Measurements from ENCODE around the gene CLK4. TPM values are rescaled to one million over a fixed set of nuclear protein-coding genes. Genes with fewer than 3 reads are reported as not detected.

The CLK4 gene
- total RNA-seq, 4 donors from 2014 or later: 23.6 to 72.3 (median 39.7) TPM

GRCh38 chr5:178612299-178612698 is 14.6 kb downstream of the CLK4 start:
- H3K27ac ChIP-seq: no peak overlapping the region
- intact Hi-C loops (cut with DNase I; ENCODE audit: low total_unique reads): no loop called here
- H3K4me1 ChIP-seq: no peaks in the 10 kb centered on the region
- H3K27me3 ChIP-seq: no peaks in the 10 kb centered on the region
- H3K36me3 ChIP-seq: no peaks in the 10 kb centered on the region
- TF ChIP-seq POLR2A (IDR thresholded peaks at IDR 0.05) (no peak), CTCF (IDR thresholded peaks at IDR 0.05) (no peak)
- no peak for DNase-seq
- no peak overlapping the region for H3K4me3 ChIP-seq
- H3K9me3 ChIP-seq: no peaks in the 10 kb centered on the region

GRCh38 chr5:178606269-178606668 is 20.6 kb downstream of the CLK4 start:
- intact Hi-C loops (cut with DNase I; ENCODE audit: low total_unique reads): no loop called here
- TF ChIP-seq CTCF (IDR thresholded peaks at IDR 0.05): no peak
- TF ChIP-seq POLR2A (IDR thresholded peaks at IDR 0.05): no peak
- no peak for DNase-seq
- Histone ChIP-seq H3K9me3 (no peaks in the 10 kb centered on the region), H3K27ac (no peak overlapping the region), H3K27me3 (no peaks in the 10 kb centered on the region), H3K36me3 (no peaks in the 10 kb centered on the region), H3K4me3 (no peak overlapping the region), H3K4me1 (no peaks in the 10 kb centered on the region)

- H3K4me3 ChIP-seq: no peak overlapping the region
- H3K27ac ChIP-seq: no peak overlapping the region
- no peak for DNase-seq
- no peaks in the 10 kb centered on the region for H3K36me3 ChIP-seq
- intact Hi-C loops (cut with DNase I; ENCODE audit: low total_unique reads): no loop called here
- no peaks in the 10 kb centered on the region for H3K9me3 ChIP-seq
- no peaks in the 10 kb centered on the region for H3K4me1 ChIP-seq
- no peak for TF ChIP-seq CTCF (IDR thresholded peaks at IDR 0.05)
- TF ChIP-seq POLR2A (IDR thresholded peaks at IDR 0.05): no peak
- no peaks in the 10 kb centered on the region for H3K27me3 ChIP-seq
These were observed 21.1 kb downstream of the CLK4 start for GRCh38 chr5:178605788-178606187.

GRCh38 chr5:178602752-178603151 is 24.1 kb downstream of the CLK4 start:
- intact Hi-C loops (cut with DNase I; ENCODE audit: low total_unique reads): no loop called here
- DNase-seq: no peak
- no peak overlapping the region for H3K27ac ChIP-seq

GRCh38 chr5:178595750-178596149 is 31.1 kb downstream of the CLK4 start:
- no peaks in the 10 kb centered on the region for H3K27me3 ChIP-seq
- TF ChIP-seq CTCF (IDR thresholded peaks at IDR 0.05): no peak
- TF ChIP-seq POLR2A (IDR thresholded peaks at IDR 0.05): no peak
- intact Hi-C loops (cut with DNase I; ENCODE audit: low total_unique reads): no loop called here
- no peak overlapping the region for H3K4me3 ChIP-seq
- no peaks in the 10 kb centered on the region for H3K4me1 ChIP-seq
- H3K36me3 ChIP-seq: no peaks in the 10 kb centered on the region
- H3K27ac ChIP-seq: no peak overlapping the region
- no peak for DNase-seq
- peaks cover 0 to 5% of the 10 kb centered on the region in 2 donors for H3K9me3 ChIP-seq

More at GRCh38 chr5:178602752-178603151, 24.1 kb downstream of the CLK4 start:
- no peaks in the 10 kb centered on the region for H3K9me3 ChIP-seq
- H3K36me3 ChIP-seq: no peaks in the 10 kb centered on the region
- H3K27me3 ChIP-seq: no peaks in the 10 kb centered on the region
- TF ChIP-seq POLR2A (IDR thresholded peaks at IDR 0.05) (no peak), CTCF (IDR thresholded peaks at IDR 0.05) (no peak)
- H3K4me3 ChIP-seq: no peak overlapping the region
- H3K4me1 ChIP-seq: no peaks in the 10 kb centered on the region
